GM13977 (cell line): ENCODE data around the gene HOTAIR.
A peak's percentile ranks its signal among the peaks of the same experiment; 100 is the strongest.

Source experiments
- DNase-seq: peaks from one replicate; pipeline ENCODE4 v3.0.0; 2012; ENCODE audit warnings: low spot score
- in situ Hi-C: fragments of 300-500 bp; cut with MboI; formaldehyde crosslinking; loops from one replicate; pipeline ENCODE4 v1.12.0; 2022; ENCODE audit warnings: low sequenced_read_pairs, low pct_unique_long_range_greater_than_20kb, mixed read lengths, inconsistent platforms; ENCODE audit not compliant: unreplicated experiment
- TF ChIP-seq, protein P1 (sequence below): IDR thresholded peaks from 2 replicates; pipeline ENCODE4 v1.5.1; 2012; ENCODE audit warnings: mild to moderate bottlenecking, control low read depth; ENCODE audit not compliant: insufficient read depth; ENCODE audit errors: extremely low read depth, missing control alignments

HOTAIR gene

DNA sequence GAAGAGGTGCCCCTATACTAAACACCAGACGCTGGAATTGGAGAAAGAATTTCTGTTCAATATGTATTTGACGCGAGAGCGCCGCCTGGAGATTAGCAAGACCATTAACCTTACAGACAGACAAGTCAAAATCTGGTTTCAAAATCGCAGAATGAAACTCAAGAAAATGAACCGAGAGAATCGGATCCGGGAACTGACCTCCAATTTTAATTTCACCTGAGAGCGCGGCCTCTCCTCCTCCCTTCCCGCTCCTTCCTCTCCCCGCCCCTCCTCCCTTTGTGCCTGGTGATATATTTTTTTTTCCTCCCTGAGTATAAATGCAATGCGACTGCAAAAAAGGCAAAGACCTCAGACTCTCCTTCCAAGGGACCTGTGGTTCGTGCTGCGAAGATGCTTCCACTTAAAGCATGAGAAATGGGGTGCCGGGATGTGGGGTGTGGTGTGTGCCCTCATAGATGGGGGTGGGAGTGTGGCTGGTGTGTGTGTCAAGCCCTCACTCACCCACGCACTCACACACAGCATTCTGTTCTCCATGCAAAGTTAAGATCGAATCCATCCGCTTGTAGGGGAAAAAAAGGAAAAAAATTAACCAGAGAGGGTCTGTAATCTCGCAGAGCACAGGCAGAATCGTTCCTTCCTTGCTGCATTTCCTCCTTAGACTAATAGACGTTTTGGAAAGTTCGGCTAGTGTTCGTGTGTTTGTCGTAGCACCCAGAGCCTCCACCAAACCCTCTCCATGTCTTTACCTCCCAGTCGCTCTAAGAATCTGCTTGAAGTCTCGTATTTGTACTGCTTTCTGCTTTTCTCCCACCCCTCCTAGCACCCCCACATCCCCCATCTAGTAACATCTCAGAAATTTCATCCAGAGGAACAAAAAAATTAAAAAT lies 14.7 kb upstream of the HOTAIR start:
- in situ Hi-C loops: no loop called here
- peak; percentile 78 for DNase-seq
- TF ChIP-seq, protein P1, sequence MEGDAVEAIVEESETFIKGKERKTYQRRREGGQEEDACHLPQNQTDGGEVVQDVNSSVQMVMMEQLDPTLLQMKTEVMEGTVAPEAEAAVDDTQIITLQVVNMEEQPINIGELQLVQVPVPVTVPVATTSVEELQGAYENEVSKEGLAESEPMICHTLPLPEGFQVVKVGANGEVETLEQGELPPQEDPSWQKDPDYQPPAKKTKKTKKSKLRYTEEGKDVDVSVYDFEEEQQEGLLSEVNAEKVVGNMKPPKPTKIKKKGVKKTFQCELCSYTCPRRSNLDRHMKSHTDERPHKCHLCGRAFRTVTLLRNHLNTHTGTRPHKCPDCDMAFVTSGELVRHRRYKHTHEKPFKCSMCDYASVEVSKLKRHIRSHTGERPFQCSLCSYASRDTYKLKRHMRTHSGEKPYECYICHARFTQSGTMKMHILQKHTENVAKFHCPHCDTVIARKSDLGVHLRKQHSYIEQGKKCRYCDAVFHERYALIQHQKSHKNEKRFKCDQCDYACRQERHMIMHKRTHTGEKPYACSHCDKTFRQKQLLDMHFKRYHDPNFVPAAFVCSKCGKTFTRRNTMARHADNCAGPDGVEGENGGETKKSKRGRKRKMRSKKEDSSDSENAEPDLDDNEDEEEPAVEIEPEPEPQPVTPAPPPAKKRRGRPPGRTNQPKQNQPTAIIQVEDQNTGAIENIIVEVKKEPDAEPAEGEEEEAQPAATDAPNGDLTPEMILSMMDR: peak; percentile 66

DNA sequence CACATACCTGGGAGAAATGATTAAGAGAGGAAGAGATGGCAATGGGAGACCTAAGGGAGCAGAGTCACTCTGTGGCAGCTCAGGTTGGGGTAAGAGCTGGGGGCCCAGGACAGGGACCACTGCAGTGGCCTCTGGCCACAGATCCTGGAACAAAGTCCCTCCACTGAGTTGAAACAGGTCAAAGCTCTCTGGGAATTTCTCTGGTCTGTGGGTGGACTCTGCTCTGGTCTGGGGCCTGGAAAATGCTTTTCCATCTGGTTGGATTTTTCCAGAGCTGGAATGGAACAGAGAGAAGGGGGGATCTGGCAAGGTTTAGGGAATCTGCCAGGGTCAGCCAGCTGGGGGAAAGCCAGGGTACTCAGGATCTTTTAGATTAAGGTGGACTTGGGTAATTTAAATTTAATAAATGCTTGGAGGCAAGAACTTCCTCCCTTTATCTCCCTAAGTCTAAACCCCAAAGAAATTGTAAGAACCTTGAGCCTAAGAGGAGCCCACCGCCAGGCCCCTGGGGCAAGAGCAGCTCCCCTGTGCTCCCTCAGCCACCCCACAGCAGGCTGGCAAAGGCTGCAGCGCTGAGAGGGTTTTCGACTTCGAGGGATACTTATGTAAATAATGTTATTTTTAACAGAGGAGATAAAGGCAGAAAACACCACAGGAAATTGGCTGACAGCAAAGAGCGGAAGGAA lies 13.9 kb upstream of the HOTAIR start:
- no peak for DNase-seq
- TF ChIP-seq, protein P1: no peak
- in situ Hi-C loops: no loop called here

DNA sequence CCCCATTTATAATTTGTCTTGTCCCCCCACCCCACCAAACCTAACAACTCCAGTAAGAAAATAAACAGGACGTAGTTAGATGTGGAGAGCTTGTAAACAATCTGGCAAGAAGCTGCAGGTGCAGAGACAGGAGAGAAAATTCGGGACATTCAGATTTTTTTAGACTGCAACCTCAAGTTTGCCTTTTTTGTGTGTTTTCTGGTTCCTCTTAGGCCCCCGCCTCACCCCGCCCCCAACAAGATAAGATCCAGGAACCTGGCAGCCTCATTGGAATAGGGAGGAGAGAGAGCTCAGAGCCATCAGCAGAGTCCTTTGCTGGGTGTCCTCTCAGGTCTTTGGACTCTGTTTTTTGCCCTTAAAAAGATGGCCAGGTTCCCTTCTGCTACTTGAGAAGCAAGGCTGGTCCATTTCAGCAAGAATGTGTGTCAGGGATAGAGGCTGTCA lies 13.1 kb upstream of the HOTAIR start:
- DNase-seq: no peak
- in situ Hi-C loops: no loop called here
- TF ChIP-seq, protein P1: no peak

- no peak for DNase-seq
- in situ Hi-C loops: no loop called here
- TF ChIP-seq, protein P1: no peak
Measured at GRCh38 chr12:53986686-53987483, 12.1 kb upstream of the HOTAIR start.

GRCh38 chr12:53985994-53986685 lies 11.4 kb upstream of the HOTAIR start:
- in situ Hi-C loops: no loop called here
- DNase-seq: no peak
- TF ChIP-seq, protein P1: no peak

DNA sequence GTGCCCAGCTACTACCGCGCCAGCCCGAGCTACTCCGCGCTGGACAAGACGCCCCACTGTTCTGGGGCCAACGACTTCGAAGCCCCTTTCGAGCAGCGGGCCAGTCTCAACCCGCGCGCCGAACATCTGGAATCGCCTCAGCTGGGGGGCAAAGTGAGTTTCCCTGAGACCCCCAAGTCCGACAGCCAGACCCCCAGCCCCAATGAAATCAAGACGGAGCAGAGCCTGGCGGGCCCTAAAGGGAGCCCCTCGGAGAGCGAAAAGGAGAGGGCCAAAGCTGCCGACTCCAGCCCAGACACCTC lies 10.9 kb upstream of the HOTAIR start:
- in situ Hi-C loops: no loop called here
- TF ChIP-seq, protein P1: no peak
- no peak for DNase-seq
